Lower leg skin (tissue), 3 donors: ENCODE measurements around the gene RPL9.

ENCODE experiments used
- CTCF ChIP-seq, 3 donors: fragments of 450-650 bp; IDR thresholded peaks; one replicate each; pipeline ENCODE4 v1.5.1; 2016; ENCODE audit warnings: antibody characterized with exemption in 3 of 3, mild to moderate bottlenecking in 3 of 3, moderate library complexity in 2 of 3
- POLR2A ChIP-seq, 2 donors: fragments of 450-650 bp; IDR thresholded peaks; one replicate each; pipeline ENCODE4 v1.6.1; 2016 to 2017; ENCODE audit warnings: antibody characterized with exemption in 2 of 2, mild to moderate bottlenecking in 1 of 2, moderate library complexity in 1 of 2

DNA sequence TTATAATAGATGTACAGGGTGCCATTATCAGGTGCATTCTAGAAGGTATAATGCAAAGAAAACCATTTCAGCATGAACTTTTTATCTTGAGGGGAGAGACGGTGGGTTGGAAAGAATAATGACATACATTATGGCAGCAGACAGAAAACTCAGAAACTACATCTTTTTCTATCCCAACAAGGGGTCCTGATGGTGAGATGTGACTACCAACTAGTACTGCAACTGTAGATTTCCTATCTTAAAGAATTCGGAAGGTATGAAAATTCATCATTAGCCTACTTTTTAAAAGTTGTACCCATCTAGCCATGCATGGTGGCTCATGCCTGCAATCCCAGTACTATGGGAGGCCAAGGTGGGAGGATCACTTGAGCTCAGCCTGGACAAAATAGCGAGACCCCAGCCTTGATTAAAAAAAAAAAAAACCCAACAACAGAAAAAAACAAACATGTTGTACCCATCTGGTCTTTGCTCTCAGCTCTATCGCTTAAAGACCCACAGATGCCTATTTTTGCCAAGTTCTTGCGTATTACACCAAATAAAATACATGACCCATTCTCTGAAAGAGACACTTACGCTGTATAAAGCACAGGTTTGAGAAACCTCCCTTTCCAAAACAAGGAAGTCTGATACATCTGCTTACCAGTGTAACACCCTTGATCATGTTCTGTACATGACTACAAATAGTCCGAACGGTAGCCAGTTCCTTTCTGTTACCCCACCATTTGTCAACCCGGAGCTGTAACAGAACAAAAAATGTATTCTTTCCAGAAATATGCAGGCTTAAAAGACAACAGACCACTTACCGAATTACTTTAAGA lies 1.6 kb downstream of the RPL9 start:
- TF ChIP-seq POLR2A (IDR thresholded peaks at IDR 0.05) (no peak), CTCF (IDR thresholded peaks at IDR 0.05) (no peak)
